ENCODE measurements around the gene IMPG2. TPM values are rescaled to one million over a fixed set of nuclear protein-coding genes. Genes with fewer than 3 reads are reported as not detected.

IMPG2 gene
- total and polyA plus RNA-seq, 7 donors: 0.07 to 1.4 (median 0.66) TPM; not detected in 2

- no peak overlapping the region for H3K4me3 ChIP-seq
- no peak overlapping the region for H3K27ac ChIP-seq
- intact Hi-C loops (cut with DNase I): no loop called here
- TF ChIP-seq CTCF (IDR thresholded peaks at IDR 0.05) (no peak), EP300 (IDR thresholded peaks at IDR 0.05) (no peak), POLR2A (IDR thresholded peaks at IDR 0.05) (no peak), POLR2AphosphoS5 (IDR thresholded peaks at IDR 0.05) (no peak)
- no peaks in the 10 kb centered on the region for H3K27me3 ChIP-seq
- no peak for DNase-seq
- H3K36me3 ChIP-seq: no peaks in the 10 kb centered on the region
- H3K4me1 ChIP-seq: peaks cover 0 to 9% (median 3%) of the 10 kb centered on the region in 4 donors
- no peaks in the 10 kb centered on the region for H3K9me3 ChIP-seq
Observed at GRCh38 chr3:101181801-101182200, 138.6 kb downstream of the IMPG2 start.

- no peaks in the 10 kb centered on the region for H3K27me3 ChIP-seq
- TF ChIP-seq POLR2A (IDR thresholded peaks at IDR 0.05): no peak
- TF ChIP-seq CTCF (IDR thresholded peaks at IDR 0.05): no peak
- no peak for TF ChIP-seq POLR2AphosphoS5 (IDR thresholded peaks at IDR 0.05)
- no peak for TF ChIP-seq EP300 (IDR thresholded peaks at IDR 0.05)
- DNase-seq: no peak
- WGBS, 2 donors: 81 to 85% methylated on average over 3 of the region's 3 CpGs
- H3K27ac ChIP-seq: no peak overlapping the region
- no peaks in the 10 kb centered on the region for H3K36me3 ChIP-seq
- H3K4me3 ChIP-seq: no peak overlapping the region
- peaks cover 0 to 9% (median 3%) of the 10 kb centered on the region in 4 donors for H3K4me1 ChIP-seq
- intact Hi-C loops (cut with DNase I): no loop called here
- no peaks in the 10 kb centered on the region for H3K9me3 ChIP-seq
Observed at GRCh38 chr3:101179637-101180036, 140.7 kb downstream of the IMPG2 start.

GRCh38 chr3:101177577-101177976, 142.8 kb downstream of the IMPG2 start:
- H3K9me3 ChIP-seq: no peaks in the 10 kb centered on the region
- no peak for DNase-seq
- H3K4me3 ChIP-seq: no peak overlapping the region
- TF ChIP-seq CTCF (IDR thresholded peaks at IDR 0.05) (no peak), POLR2A (IDR thresholded peaks at IDR 0.05) (no peak), EP300 (IDR thresholded peaks at IDR 0.05) (no peak), POLR2AphosphoS5 (IDR thresholded peaks at IDR 0.05) (no peak)
- H3K27ac ChIP-seq: no peak overlapping the region
- intact Hi-C loops (cut with DNase I): no loop called here
- H3K27me3 ChIP-seq: no peaks in the 10 kb centered on the region
- no peaks in the 10 kb centered on the region for H3K4me1 ChIP-seq
- no peaks in the 10 kb centered on the region for H3K36me3 ChIP-seq

Other genes starting within 250 kb of the IMPG2 start
- 10 to 100 TPM; 20.2 to 33.5 (median 30.4) TPM for gene SENP7, start 192.6 kb upstream of the IMPG2 start, total RNA-seq
- gene SENP7, start 192.6 kb upstream of the IMPG2 start, polyA plus RNA-seq: 1 to 10 TPM; 2.1 to 6.5 (median 2.4) TPM
- 10 to 100 TPM; 15.5 to 29.1 (median 19.2) TPM for gene TRMT10C, start 241.3 kb upstream of the IMPG2 start, total RNA-seq
- 10 to 100 TPM; 15.0 to 22.6 (median 19.7) TPM for gene TRMT10C, start 241.3 kb upstream of the IMPG2 start, polyA plus RNA-seq

Measured in sigmoid colon (tissue), 7 donors.